ENCODE results near the gene SAMD4A.

SAMD4A gene

GRCh38 chr14:54567224-54567638 lies 303 bp downstream of the SAMD4A start:
- no peak for DNase-seq

DNA sequence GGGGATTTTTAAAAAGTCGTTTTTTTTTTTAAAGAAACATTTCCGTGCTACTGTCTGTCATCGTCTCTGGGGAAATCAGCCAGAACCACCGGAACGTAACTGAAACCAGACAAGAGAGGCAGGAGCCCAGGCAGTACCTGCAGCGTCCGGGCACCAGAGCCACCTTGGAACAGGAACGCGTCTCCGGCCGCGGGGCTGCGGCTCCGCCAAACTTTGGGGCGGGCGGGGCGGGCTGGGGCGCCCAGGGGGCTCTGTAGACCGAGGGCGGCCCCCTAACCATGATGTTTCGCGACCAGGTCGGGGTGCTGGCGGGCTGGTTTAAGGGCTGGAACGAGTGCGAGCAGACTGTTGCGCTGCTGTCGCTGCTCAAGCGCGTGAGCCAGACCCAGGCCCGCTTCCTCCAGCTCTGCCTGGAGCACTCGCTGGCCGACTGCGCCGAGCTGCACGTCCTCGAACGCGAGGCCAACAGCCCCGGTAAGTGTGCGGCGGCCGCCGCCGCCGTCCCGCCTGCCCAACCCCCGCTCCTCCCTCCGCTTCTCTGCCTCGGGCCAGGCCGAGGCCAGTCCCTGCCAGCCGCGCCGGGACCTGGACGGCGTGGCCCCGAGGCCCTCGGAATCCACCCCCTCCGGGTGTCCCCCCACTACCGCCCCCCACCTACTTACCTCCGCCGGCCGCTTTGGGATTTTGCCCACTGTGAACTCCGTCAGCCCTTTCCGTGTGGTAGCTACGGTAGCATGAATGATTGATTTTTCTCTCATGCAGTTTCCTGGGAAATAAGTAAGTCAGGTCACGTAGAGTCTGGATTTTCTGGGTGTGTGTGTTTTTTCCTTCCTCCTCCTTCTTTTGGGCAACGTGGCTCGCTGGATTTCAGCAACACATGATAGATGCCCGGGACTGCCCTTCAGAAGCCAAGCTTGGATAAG lies 972 bp downstream of the SAMD4A start:
- peak; percentile 52 to 58 for DNase-seq

GRCh38 chr14:54568821-54569595 lies 2.1 kb downstream of the SAMD4A start:
- no peak for DNase-seq

- no peak for DNase-seq
Measured at GRCh38 chr14:54570047-54570446, 3.1 kb downstream of the SAMD4A start.

DNA sequence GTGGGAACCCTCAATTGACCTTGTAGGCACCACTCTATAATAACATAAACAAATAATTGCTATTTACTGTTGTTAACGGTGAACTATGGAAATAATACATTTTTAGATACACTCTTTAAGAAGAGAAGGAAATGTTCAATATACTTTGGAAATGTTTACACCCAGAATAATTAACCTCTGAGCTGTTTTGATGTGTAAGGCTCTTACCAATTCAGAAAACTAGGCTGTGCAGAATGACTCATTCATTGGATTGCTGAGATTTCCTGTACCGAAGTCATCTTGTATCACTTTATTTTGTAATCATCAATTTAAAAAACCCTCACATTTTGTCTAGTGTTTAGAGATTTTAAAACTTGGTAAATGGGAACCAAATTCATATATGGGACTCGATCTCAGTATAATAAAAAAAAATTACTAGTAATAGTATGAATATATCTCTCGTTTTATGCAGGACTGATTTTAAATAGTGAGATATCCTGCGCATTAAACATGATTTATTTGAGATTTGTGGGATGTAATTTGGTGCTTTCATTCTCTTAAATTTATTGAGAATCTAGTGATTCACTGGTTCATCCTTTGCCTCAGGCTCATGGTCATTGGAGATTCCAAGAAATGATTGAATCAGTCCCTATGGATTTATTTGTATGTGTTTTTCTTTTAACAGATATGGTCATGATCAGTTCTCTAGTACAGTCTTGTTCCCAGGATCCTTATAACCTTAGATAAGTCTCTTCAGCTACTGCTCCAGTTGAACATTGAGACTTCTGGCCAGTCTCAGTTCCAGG lies 3.9 kb downstream of the SAMD4A start:
- no peak for DNase-seq

- peak; percentile 14 to 26 for DNase-seq
Measured at GRCh38 chr14:54572316-54572715, 5.4 kb downstream of the SAMD4A start.

- no peak for DNase-seq
Measured at GRCh38 chr14:54574528-54574927, 7.6 kb downstream of the SAMD4A start.

DNA sequence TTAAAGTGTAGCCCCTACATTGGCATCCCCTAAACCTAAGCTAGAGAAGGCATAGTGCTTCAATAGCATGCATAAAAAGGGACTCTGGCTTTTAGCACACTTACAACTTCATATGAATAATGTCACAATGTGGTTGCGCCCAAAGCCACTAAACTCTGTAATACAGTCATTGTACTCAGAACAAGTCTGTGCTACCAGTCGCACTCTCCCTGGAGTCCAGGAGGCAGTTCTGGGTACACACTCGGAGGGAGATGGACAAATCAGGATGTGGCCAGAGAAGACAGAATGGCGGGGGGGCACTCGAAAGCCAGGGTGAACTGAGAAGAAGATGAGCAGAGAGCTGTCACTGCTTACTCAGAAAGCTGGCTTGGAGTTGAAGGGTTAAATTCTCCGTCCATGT lies 10.6 kb downstream of the SAMD4A start:
- DNase-seq: no peak

DNA sequence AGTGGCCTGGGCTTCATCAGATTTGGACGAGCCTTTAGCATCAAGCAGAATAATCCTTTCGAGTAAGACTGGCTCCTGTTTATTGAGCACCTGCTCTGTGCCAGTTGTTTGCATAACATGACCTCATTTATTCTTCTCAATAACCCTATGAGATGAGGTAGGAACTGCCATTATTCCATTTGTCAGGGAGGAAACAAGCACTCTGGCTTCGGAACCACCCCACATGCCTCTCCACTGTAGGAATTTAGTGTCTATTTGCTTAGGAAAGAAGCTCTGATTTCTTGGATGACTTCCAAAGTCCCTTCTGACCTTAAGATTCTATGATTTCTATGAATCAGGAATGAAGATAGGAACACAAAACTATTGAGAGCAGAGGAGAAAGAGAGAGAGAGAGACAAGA lies 11.0 kb downstream of the SAMD4A start:
- DNase-seq: no peak

DNA sequence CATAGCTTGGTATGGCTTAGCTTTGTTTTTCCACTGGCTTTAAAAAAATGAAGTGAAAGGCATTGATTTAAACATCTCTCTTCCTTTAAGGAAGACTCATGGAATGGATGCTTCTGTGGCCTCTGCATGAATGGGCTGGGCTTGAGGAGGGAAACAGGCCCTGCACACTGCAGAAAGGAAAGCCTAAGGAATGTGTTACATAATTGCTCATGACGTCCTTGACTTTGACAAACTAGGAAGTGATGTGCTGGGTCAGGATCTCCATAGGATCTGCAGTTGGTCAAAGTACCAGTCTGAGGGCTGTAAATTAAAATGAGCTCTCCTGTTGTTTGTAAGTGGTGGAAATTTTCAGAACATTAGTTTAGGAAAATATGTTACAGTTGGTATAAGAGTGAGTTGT lies 12.7 kb downstream of the SAMD4A start:
- no peak for DNase-seq

DNA sequence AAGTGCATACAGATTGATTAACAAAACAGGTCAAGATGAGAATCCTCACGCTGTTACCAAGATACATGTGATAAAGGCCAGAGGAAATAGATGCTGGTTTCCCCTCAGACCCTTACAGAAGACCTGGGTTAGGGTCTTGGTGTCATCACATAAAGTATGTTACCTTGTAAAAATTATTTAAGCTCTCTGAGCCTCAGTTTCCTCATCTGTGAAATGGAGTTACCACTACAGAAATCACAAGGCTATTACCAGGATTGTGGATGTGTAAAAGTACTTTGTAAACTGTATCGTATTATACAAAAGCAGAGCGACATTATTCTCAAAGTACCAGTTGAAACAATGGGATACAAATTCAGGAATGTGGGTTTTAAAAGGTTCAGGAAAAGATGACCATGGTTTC lies 14.0 kb downstream of the SAMD4A start:
- no peak for DNase-seq

GRCh38 chr14:54582334-54582733 lies 15.4 kb downstream of the SAMD4A start:
- no peak for DNase-seq

DNA sequence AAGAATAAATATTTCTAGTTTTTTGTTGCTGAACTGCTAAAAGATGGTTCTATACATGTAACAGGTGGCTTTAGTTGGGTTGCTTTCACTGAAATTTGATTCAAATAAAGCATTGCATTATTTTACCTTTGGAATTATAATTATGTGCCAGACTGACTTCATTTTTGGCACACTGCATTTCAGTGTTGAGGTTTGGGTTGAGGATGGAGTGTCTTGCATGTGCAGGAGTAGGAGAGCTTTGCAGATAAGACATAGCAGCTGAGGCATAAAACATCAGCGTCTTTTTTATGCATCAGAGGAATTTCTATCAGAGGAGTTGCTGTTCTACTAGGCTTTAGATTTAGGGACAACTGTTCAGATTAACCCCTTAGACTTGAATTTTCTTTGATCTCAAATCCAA lies 17.2 kb downstream of the SAMD4A start:
- DNase-seq: no peak

DNA sequence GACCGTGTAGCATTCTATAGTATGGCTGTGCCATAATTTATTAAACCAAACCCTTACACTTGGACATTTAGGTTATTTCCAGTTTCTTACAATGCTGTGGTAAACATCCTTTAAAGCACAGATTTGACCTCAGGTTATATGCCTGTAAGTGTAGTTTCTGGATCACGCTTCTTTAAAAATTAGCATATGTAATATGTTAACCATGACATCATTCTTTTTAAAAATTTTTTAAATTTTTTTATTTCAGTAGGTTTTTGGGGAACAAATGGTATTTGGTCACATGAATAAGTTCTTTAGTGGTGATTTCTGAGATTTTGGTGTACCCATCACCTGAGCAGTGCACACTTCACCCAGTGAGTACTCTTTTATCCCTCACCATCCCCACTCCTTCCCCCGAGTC lies 18.3 kb downstream of the SAMD4A start:
- DNase-seq: no peak

GRCh38 chr14:54589076-54589475 lies 22.1 kb downstream of the SAMD4A start:
- DNase-seq: no peak

- no peak for DNase-seq
Measured at GRCh38 chr14:54589843-54590242, 22.9 kb downstream of the SAMD4A start.

GRCh38 chr14:54590481-54590880 lies 23.6 kb downstream of the SAMD4A start:
- DNase-seq: no peak

DNA sequence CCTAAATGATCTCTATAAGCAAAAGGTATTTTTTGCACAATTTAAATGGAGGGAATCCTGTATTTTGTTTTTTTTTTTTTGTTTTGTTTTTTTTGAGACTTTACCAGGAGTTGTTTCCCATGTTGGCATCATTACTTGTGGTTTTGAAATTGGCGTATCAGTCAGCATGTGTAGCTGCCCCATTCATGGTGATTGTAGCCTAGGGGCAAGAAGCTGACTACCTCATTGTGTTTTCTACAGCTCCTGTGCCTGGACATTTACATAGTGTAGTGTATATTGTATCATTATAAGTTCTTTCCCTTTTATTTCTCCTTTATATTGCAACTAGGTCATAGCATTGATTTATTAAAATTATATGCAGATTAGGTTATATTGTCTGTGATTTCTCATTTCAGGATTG lies 24.5 kb downstream of the SAMD4A start:
- no peak for DNase-seq

DNA sequence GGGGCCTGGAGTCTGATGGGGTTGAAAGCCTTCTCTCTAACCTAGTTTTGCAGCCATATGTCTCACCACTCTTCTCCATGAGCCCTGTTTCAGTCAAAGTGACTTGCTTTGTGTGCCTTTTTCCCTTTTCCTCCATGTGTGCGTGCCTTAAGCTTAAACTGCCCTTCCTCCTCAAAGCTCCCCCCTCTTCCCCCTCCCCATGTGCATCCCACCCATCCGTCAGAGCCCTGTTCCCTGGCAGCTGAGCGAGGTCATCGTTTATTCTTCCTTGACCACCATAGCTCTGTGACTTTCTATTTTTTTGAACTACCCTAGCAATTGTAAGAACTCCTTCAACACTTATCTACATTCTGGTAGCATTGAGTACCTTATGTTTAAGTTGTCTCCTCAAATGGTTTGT lies 24.9 kb downstream of the SAMD4A start:
- no peak for DNase-seq

DNA sequence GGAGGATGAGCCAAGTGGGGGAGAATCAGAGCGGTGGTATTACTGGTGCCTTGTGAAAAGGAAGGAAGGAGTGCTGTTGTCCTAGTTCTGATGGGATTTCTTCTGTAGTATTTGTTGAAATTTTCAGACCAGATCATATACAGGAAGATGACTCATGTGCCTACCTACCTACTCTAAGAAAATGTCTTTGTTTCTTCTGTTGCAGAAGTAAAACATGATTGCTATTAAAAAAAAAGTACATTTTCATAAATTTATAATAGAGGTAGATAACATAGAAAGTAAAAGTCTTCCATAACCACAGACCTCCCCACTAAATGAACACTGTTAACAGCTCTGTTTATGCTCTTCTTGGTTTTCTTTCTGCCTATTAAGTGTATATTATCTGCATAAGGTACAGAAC lies 26.9 kb downstream of the SAMD4A start:
- DNase-seq: no peak

DNA sequence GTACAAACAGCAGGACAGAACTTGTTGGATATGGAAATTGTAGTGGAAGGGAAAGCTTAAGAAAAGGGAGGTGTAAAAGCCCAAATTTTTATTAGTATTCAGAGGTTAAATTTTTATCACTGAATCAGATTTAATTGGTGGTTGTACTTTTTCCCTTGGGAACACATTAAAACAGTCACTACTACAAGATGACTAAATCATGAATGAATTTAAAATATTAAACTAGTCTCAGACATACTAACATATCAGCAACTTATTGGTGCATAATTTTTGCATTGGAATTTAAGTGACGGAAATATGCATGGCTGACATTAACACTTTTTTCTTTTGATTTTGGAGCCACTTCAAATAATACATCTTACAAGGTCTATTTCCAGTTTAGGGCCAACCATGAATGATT lies 27.6 kb downstream of the SAMD4A start:
- DNase-seq: no peak

DNA sequence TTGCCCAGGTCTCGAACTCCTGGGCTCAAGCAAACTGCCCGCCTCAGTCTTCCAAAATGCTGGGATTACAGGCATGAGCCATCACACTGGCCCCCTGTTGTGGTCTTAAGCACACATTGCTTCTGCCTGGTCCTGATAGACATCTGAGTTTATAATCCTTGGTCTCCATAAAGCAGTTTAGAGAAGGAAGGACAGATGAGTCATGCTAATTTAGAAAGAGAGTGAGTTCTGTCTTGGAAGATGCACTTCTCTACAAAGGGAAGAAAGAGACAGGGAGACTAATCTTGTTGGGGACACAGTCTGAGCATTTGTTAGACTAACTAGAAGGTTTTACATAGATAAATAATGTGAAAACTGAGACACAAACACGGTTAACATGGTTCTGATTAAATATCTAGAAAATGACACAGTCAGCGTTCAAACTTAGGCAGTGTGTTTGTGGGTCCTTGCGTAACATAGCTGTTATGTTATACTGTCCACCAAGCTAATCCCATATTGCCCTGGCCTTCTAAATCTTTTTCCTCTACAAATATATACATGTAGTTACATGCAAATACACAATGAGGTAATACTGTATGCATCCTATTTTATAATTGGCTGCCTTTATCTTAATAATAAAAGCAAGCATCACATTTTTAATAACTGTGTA lies 31.0 kb downstream of the SAMD4A start:
- no peak for DNase-seq

Data from CD4-positive, alpha-beta T cell treated with Interleukin-4 for 1 hour (primary cell).